Caco-2 (cell line): ENCODE data around the gene ZFP69. TPM values are rescaled to one million over a fixed set of nuclear protein-coding genes. Genes with fewer than 3 reads are reported as not detected.

ENCODE experiments used
- BruUV-seq: library from RNA; stranded (reverse); fragments of 400-500 nt; replicated peaks from 2 replicates; lab custom pipeline; 2021; lab: Mats Ljungman, UMichigan
- CTCF ChIA-PET: fragments of 300-600 bp; sonication (Branson Sonifier 250); formaldehyde crosslinking; loops from one replicate; lab custom pipeline; 2022; ENCODE audit warnings: antibody characterized with exemption; lab: Charles Lee
- POLR2A ChIA-PET: fragments of 300-600 bp; sonication (Branson Sonifier 250); formaldehyde crosslinking; loops from one replicate; lab custom pipeline; 2022; ENCODE audit warnings: antibody characterized with exemption; lab: Charles Lee
- DNase-seq, 2 experiments: peaks; one replicate each; pipeline versions ENCODE4 v3.0.0 to v3.0.0-alpha.2; 2020 to 2022
- H3K27me3 ChIP-seq: replicated peaks from 2 replicates; pipeline ENCODE4 v1.6.0; 2011; ENCODE audit warnings: low read length; ENCODE audit not compliant: control insufficient read depth, insufficient read depth
- H3K36me3 ChIP-seq: 2 replicates; pipeline ENCODE4 v1.5.1; 2011; ENCODE audit warnings: low read length; ENCODE audit not compliant: control insufficient read depth, insufficient read depth
- H3K4me1 ChIP-seq: fragments of 250-450 bp; sonication (Bioruptor Pico); 2 replicates; pipeline ENCODE4 v1.5.1; 2020; ENCODE audit warnings: mild to moderate bottlenecking
- H3K4me3 ChIP-seq: 2 replicates; pipeline ENCODE4 v1.5.1; 2011; ENCODE audit warnings: low read depth, mild to moderate bottlenecking, control low read depth, low read length
- H3K9me3 ChIP-seq: fragments of 250-450 bp; sonication (Bioruptor Pico); 2 replicates; pipeline ENCODE4 v1.5.1; 2020; ENCODE audit warnings: mild to moderate bottlenecking, moderate library complexity
- H3K27ac Mint-ChIP-seq: one replicate; pipeline ENCODE4 v1.8.0; 2022; ENCODE audit warnings: mixed read lengths; ENCODE audit not compliant: unreplicated experiment
- H3K27me3 Mint-ChIP-seq: one replicate; pipeline ENCODE4 v1.8.0; 2022; ENCODE audit warnings: mixed read lengths; ENCODE audit not compliant: insufficient read depth, unreplicated experiment
- H3K36me3 Mint-ChIP-seq: one replicate; pipeline ENCODE4 v1.8.0; 2022; ENCODE audit warnings: mild to moderate bottlenecking, mixed read lengths; ENCODE audit not compliant: insufficient read depth, unreplicated experiment
- H3K4me1 Mint-ChIP-seq: one replicate; pipeline ENCODE4 v1.8.0; 2022; ENCODE audit warnings: low read depth, mixed read lengths; ENCODE audit not compliant: unreplicated experiment
- H3K4me3 Mint-ChIP-seq: one replicate; pipeline ENCODE4 v1.8.0; 2022; ENCODE audit warnings: mild to moderate bottlenecking, moderate library complexity, mixed read lengths; ENCODE audit not compliant: unreplicated experiment
- H3K9me3 Mint-ChIP-seq: one replicate; pipeline ENCODE4 v1.8.0; 2022; ENCODE audit warnings: mixed read lengths; ENCODE audit not compliant: unreplicated experiment
- intact Hi-C: fragments of 100-400 bp; cut with micrococcal nuclease; formaldehyde crosslinking; loops from one replicate; pipeline ENCODE4 v1.10.0; 2022; ENCODE audit not compliant: unreplicated experiment
- total RNA-seq: library from RNA; stranded (reverse); gene quantifications from 2 replicates; pipeline ENCODE4 v1.2.3, GENCODE V29; 2022
- TF ChIP-seq, protein P1 (sequence below), 2 experiments: fragments of 200-600 bp in 1 of 2; IDR thresholded peaks; 1 replicate in 1 of 2; 2 replicates in 1 of 2; pipeline versions ENCODE4 v1.5.1 to v1.8.0; 2011 to 2022; ENCODE audit warnings: antibody characterized with exemption in 1 of 2, control low read depth in 1 of 2, inconsistent platforms in 1 of 2, low read depth in 1 of 2, low read length in 1 of 2, mild to moderate bottlenecking in 1 of 2, moderate library complexity in 1 of 2; ENCODE audit not compliant: insufficient read depth in 1 of 2, severe bottlenecking in 1 of 2, unreplicated experiment in 1 of 2

ZFP69 gene
- total RNA-seq, 1 experiment from 2014 or later: 2.5 TPM

- intact Hi-C loops: no loop called here
- CTCF ChIA-PET: no interaction called here
- TSS peak; percentile 86 for BruUV-seq
- H3K4me3 ChIP-seq: peak overlapping the region; percentile 52
- peaks cover 12% of the 10 kb centered on the region for H3K9me3 Mint-ChIP-seq
- TF ChIP-seq, protein P1, sequence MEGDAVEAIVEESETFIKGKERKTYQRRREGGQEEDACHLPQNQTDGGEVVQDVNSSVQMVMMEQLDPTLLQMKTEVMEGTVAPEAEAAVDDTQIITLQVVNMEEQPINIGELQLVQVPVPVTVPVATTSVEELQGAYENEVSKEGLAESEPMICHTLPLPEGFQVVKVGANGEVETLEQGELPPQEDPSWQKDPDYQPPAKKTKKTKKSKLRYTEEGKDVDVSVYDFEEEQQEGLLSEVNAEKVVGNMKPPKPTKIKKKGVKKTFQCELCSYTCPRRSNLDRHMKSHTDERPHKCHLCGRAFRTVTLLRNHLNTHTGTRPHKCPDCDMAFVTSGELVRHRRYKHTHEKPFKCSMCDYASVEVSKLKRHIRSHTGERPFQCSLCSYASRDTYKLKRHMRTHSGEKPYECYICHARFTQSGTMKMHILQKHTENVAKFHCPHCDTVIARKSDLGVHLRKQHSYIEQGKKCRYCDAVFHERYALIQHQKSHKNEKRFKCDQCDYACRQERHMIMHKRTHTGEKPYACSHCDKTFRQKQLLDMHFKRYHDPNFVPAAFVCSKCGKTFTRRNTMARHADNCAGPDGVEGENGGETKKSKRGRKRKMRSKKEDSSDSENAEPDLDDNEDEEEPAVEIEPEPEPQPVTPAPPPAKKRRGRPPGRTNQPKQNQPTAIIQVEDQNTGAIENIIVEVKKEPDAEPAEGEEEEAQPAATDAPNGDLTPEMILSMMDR (IDR thresholded peaks at IDR 0.05; ENCODE audit: insufficient read depth in 1 of 2, low read depth in 1 of 2, low read length in 1 of 2, severe bottlenecking in 1 of 2, unreplicated experiment in 1 of 2): no peak
- DNase-seq: no peak
- H3K27ac Mint-ChIP-seq: peak overlapping the region; percentile 90
- no peaks in the 10 kb centered on the region for H3K36me3 ChIP-seq
- POLR2A ChIA-PET: interaction anchor here (0.6 kb wide), 1 partner anchor 23 kb away, joined by 9 read pairs; the partner anchor contains the start of gene ZNF684
- H3K36me3 Mint-ChIP-seq: peaks cover 10% of the 10 kb centered on the region
- H3K4me1 Mint-ChIP-seq: peaks cover 8% of the 10 kb centered on the region
- H3K9me3 ChIP-seq: no peaks in the 10 kb centered on the region
- peak overlapping the region; percentile 83 for H3K4me3 Mint-ChIP-seq
- H3K27me3 ChIP-seq: no peaks in the 10 kb centered on the region
- no peaks in the 10 kb centered on the region for H3K4me1 ChIP-seq
- H3K27me3 Mint-ChIP-seq: no peaks in the 10 kb centered on the region
Measured at GRCh38 chr1:40507973-40508372, 30.9 kb downstream of the ZFP69 start.

DNA sequence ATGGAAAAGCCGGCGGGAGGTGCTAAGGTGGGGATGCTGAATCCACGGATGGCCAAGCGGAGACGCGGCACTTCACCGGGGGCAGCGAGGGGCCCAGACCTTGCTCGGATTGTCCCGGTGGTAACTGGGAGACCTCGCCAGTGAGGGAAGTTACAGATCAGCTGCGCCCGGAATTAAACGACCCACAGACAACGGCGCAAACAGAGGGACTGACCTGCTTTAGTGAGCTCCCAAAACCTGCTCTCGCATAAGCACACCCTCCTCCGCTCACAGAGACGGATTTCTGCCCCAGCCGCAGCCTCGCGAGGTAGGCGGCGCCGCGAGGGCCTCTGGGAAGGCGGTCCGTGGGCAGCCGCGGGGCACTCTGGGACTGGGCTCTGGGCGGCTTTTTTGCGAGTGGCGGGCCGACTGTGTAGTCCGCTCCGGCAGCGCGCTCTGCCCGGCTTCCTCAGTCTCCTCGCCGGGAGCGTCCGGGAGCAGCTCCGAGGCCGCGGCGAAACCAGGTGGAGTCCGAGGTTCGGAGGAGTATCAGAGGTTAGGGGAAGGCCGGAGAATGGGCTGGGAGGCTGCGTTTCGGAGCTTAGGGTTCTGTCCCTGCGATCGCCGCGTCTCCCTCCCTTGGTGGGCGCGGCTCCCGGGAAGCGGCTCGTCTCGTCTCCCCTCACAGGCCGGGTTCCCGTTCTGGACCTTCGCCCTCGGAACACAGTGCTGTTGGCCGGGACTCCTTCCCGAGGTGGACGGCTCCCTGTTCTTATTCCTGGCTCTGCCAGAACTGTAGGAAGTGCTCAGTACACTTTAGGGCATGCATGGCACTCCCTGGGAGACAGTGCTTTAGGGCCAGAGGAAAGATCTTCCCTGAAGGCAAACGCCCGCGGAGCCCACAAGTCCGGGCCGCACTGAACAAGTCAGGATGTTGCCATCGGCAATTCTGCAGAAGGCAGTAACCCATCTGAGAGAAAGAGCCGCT lies 31.6 kb downstream of the ZFP69 start, which contains the start of gene EXO5:
Gene EXO5 (plus strand): TSS at position 393 of the 967 bp plus-strand sequence. CDS start 5,778 bp downstream, outside the sequence.
- H3K4me3 Mint-ChIP-seq: peak within 1 kb of the TSS; percentile 83
- Histone ChIP-seq H3K9me3 (no peaks in the 10 kb centered on the region), H3K4me3 (peak within 1 kb of the TSS; percentile 52), H3K4me1 (no peaks in the 10 kb centered on the region), H3K27me3 (no peaks in the 10 kb centered on the region), H3K36me3 (no peaks in the 10 kb centered on the region)
- peaks cover 9% of the 10 kb centered on the region for H3K9me3 Mint-ChIP-seq
- H3K36me3 Mint-ChIP-seq: peaks cover 9% of the 10 kb centered on the region
- POLR2A ChIA-PET: interaction anchor here (0.6 to 1.0 kb wide), 3 partner anchors 18 to 183 kb away, joined by 3 to 9 read pairs (median 4); partner anchors contain the start of genes NFYC and ZNF684
- H3K4me1 Mint-ChIP-seq: peaks cover 8% of the 10 kb centered on the region
- peak within 1 kb of the TSS; percentile 90 for H3K27ac Mint-ChIP-seq
- TF ChIP-seq, protein P1 (IDR thresholded peaks at IDR 0.05; ENCODE audit: insufficient read depth in 1 of 2, low read depth in 1 of 2, low read length in 1 of 2, severe bottlenecking in 1 of 2, unreplicated experiment in 1 of 2): no peak
- H3K27me3 Mint-ChIP-seq: no peaks in the 10 kb centered on the region
- TSS peak; percentile 60 for BruUV-seq
- CTCF ChIA-PET: interaction anchor here (0.6 kb wide), 1 partner anchor 13 kb away, joined by 3 read pairs; no protein-coding TSS in a partner anchor
- peak; percentile 79 to 81 for DNase-seq
- intact Hi-C loops: no loop called here

DNA sequence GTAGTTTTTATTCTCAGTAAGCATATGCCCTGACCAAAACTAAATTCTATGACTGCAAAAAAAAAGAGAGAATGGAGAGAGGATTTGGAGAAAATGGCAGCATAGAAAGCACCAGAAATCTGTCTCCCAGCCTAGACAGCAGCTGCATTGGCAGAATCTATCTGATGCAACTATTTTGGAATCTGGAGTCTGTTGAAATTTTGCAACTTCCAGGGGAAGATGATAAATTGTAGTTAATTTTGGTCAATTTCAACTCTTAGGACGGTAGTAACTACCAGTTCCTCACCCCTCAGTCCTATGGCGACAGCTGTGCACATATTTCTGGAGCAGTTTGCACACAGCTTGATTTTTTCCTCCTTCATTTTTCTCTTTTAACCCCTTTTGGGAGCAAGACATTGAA lies 42.4 kb downstream of the ZFP69 start:
- no TSS peak for BruUV-seq
- ChIA-PET CTCF (no interaction called here), POLR2A (no interaction called here)
- TF ChIP-seq, protein P1 (IDR thresholded peaks at IDR 0.05; ENCODE audit: insufficient read depth in 1 of 2, low read depth in 1 of 2, low read length in 1 of 2, severe bottlenecking in 1 of 2, unreplicated experiment in 1 of 2): no peak
- intact Hi-C loops: no loop called here
- Mint-ChIP-seq H3K4me1 (no peaks in the 10 kb centered on the region), H3K4me3 (no peak overlapping the region), H3K27ac (no peak overlapping the region), H3K27me3 (no peaks in the 10 kb centered on the region), H3K9me3 (no peaks in the 10 kb centered on the region), H3K36me3 (no peaks in the 10 kb centered on the region)
- Histone ChIP-seq H3K4me3 (no peak overlapping the region), H3K9me3 (no peaks in the 10 kb centered on the region), H3K36me3 (no peaks in the 10 kb centered on the region), H3K4me1 (no peaks in the 10 kb centered on the region), H3K27me3 (no peaks in the 10 kb centered on the region)
- no peak for DNase-seq
